DOHH2 (cell line): ENCODE data around the gene CEACAM7.

Experiments
- EZH2phosphoT487 ChIP-seq: fragments of 200-600 bp; sonication (generic); IDR thresholded peaks from 2 replicates; pipeline ENCODE4 v1.6.1; 2017; ENCODE audit warnings: borderline replicate concordance, mild to moderate bottlenecking, antibody characterized with exemption, low read length, moderate library complexity, mixed read lengths
- TF ChIP-seq, protein P1 (sequence below): fragments of 200-600 bp; sonication (generic); IDR thresholded peaks from one replicate; pipeline ENCODE4 v1.5.1; 2014; ENCODE audit warnings: antibody characterized with exemption, mild to moderate bottlenecking, low read depth, low read length; ENCODE audit not compliant: poor library complexity, severe bottlenecking

DNA sequence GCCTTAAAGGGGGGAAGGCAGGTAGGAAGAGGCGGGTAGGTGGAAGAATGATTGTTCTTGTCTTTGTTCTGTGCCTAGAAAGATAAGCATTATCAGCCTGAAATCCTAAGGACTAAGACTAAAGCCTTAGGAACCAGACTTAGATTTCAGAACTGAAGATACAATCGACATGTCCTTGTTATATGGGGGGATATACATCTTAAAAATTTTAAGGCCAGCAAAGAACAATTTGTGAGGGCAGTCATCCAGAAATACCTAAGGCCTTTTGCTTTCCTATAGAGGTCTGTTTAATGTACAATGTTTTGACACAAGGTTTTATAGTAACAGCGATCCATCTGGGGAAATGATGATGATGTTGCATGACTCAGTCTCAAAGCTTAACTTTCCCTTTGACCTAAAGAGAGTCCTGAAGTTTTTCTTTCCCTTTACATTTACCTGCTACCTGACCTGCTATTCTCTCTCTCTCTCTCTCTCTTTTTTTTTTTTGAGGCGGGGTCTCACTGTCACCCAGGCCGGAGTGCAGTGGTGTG is 47.1 kb upstream of the CEACAM7 start:
- no peak for TF ChIP-seq EZH2phosphoT487
- TF ChIP-seq, protein P1, sequence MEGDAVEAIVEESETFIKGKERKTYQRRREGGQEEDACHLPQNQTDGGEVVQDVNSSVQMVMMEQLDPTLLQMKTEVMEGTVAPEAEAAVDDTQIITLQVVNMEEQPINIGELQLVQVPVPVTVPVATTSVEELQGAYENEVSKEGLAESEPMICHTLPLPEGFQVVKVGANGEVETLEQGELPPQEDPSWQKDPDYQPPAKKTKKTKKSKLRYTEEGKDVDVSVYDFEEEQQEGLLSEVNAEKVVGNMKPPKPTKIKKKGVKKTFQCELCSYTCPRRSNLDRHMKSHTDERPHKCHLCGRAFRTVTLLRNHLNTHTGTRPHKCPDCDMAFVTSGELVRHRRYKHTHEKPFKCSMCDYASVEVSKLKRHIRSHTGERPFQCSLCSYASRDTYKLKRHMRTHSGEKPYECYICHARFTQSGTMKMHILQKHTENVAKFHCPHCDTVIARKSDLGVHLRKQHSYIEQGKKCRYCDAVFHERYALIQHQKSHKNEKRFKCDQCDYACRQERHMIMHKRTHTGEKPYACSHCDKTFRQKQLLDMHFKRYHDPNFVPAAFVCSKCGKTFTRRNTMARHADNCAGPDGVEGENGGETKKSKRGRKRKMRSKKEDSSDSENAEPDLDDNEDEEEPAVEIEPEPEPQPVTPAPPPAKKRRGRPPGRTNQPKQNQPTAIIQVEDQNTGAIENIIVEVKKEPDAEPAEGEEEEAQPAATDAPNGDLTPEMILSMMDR, result no peak
